ENCODE measurements around the gene CD48. TPM values are rescaled to one million over a fixed set of nuclear protein-coding genes. Genes with fewer than 3 reads are reported as not detected.

Gene CD48
- total and polyA plus RNA-seq, 2 of the 4 experiments (the other 2 are of a cell fraction): not detected

DNA sequence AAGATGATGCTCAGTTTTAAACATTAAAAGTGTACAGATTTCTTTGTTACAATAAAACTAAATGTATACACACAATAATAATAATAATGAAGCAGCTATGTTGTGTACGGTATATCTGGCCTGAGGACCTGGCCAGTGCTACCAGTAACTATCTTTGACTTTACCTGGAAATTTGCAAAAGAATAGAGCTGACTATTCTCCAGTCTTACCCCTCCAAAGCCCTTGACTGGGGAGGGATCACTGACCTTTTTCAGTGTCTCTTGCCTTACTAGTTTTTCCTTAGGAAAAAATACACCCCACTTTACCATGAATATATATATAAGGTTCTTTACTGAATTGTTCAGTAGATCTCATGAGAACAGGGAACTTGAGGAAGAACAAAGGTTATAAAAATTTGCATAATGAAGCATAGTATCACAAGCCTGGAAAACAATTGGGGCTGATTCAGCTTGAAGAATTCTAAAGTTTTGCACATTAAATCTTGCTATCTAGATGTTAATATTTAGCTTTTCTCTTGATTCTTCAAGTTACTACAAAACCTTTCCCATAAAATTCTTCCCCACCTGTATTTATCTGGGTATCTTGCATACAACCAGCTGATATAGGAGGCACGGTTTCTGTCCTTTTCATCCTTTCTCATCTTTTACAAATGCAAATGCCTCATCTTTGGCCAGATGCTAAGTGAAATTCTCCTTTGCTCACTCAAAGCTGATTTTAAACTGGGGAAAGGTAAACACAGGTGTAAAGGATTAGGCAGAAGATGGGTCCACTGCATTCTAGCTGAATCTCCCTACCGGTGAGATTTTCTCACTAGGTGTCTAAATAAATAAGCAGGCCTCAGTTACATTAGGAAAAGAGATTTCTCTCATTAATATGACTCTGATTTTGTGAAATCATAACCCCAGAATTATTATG, 39.8 kb downstream of the CD48 start:
- no peak overlapping the region for H3K4ac ChIP-seq (ENCODE audit: low read depth, low read length)
- H3K4me3 ChIP-seq (ENCODE audit: insufficient read depth, low read depth, low read length): no peak overlapping the region
- no peak overlapping the region for H3K9ac ChIP-seq (ENCODE audit: low read depth, low read length)
- DNase-seq (no peak), ATAC-seq (ENCODE audit: low read depth) (no peak)
- no peaks in the 10 kb centered on the region for H4K20me1 ChIP-seq (ENCODE audit: insufficient read depth, low read length)
- no peak overlapping the region for H3K18ac ChIP-seq (ENCODE audit: low read depth, low read length)
- no peak overlapping the region for H2AK9ac ChIP-seq (replicated peaks; ENCODE audit: low read depth, low read length, poor library complexity)
- no peak overlapping the region for H4K8ac ChIP-seq (ENCODE audit: low read depth in 2 of 2, low read length in 2 of 2)
- no peak for TF ChIP-seq RFX5 (IDR thresholded peaks at IDR 0.05; ENCODE audit: low read depth, low read length)
- TF ChIP-seq SMC3 (IDR thresholded peaks at IDR 0.05; ENCODE audit: low read depth, low read length): no peak
- no peak for TF ChIP-seq RCOR1 (IDR thresholded peaks at IDR 0.05; ENCODE audit: insufficient replicate concordance, low read length)
- no peak for TF ChIP-seq CEBPB (IDR thresholded peaks at IDR 0.05; ENCODE audit: low read depth, low read length)
- no peak for TF ChIP-seq POLR2A (IDR thresholded peaks at IDR 0.05; ENCODE audit: low read depth, low read length)
- TF ChIP-seq, protein P1, sequence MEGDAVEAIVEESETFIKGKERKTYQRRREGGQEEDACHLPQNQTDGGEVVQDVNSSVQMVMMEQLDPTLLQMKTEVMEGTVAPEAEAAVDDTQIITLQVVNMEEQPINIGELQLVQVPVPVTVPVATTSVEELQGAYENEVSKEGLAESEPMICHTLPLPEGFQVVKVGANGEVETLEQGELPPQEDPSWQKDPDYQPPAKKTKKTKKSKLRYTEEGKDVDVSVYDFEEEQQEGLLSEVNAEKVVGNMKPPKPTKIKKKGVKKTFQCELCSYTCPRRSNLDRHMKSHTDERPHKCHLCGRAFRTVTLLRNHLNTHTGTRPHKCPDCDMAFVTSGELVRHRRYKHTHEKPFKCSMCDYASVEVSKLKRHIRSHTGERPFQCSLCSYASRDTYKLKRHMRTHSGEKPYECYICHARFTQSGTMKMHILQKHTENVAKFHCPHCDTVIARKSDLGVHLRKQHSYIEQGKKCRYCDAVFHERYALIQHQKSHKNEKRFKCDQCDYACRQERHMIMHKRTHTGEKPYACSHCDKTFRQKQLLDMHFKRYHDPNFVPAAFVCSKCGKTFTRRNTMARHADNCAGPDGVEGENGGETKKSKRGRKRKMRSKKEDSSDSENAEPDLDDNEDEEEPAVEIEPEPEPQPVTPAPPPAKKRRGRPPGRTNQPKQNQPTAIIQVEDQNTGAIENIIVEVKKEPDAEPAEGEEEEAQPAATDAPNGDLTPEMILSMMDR (conservative IDR thresholded peaks at IDR 0.05; ENCODE audit: low read depth, low read length): no peak
- TF ChIP-seq, protein P2, sequence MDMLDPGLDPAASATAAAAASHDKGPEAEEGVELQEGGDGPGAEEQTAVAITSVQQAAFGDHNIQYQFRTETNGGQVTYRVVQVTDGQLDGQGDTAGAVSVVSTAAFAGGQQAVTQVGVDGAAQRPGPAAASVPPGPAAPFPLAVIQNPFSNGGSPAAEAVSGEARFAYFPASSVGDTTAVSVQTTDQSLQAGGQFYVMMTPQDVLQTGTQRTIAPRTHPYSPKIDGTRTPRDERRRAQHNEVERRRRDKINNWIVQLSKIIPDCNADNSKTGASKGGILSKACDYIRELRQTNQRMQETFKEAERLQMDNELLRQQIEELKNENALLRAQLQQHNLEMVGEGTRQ (IDR thresholded peaks at IDR 0.05; ENCODE audit: low read depth, low read length): no peak
- H3K9me3 ChIP-seq (ENCODE audit: control insufficient read depth, insufficient read depth, low read length): no peaks in the 10 kb centered on the region
- intact Hi-C loops (cut with micrococcal nuclease) (no loop called here), dilution Hi-C loops (cut with HindIII; ENCODE audit: low sequenced_read_pairs, unreplicated experiment) (no loop called here), in situ Hi-C loops (cut with MboI; ENCODE audit: low sequenced_read_pairs) (loop anchor here (10.0 kb wide), 1 partner anchor 63 kb away; the partner anchor contains the start of gene SLAMF7)
- no peak overlapping the region for H2AFZ ChIP-seq (replicated peaks; ENCODE audit: low read length, poor library complexity)
- H2BK15ac ChIP-seq (ENCODE audit: low read depth, low read length): no peak overlapping the region
- ChIA-PET CTCF (no interaction called here), POLR2A (ENCODE audit: unreplicated experiment) (no interaction called here)
- no peaks in the 10 kb centered on the region for H3K4me1 ChIP-seq (ENCODE audit: control insufficient read depth, insufficient read depth, low read length)
- no peak overlapping the region for H4K5ac ChIP-seq (ENCODE audit: low read depth, low read length)
- H3K36me3 ChIP-seq (ENCODE audit: control insufficient read depth, insufficient read depth, low read length): no peaks in the 10 kb centered on the region
- H3K56ac ChIP-seq (ENCODE audit: extremely low read depth, insufficient read depth, low read length): no peak overlapping the region
- no peak overlapping the region for H2AK5ac ChIP-seq (ENCODE audit: low read depth, low read length)
- H3K79me1 ChIP-seq (ENCODE audit: low read depth in 1 of 2, low read length in 2 of 2): no peaks in the 10 kb centered on the region
- no peak overlapping the region for H2BK5ac ChIP-seq (ENCODE audit: low read depth, low read length, poor library complexity, severe bottlenecking)
- no peak overlapping the region for H3K14ac ChIP-seq (replicated peaks; ENCODE audit: low read depth, low read length)
- WGBS, 2 experiments (ENCODE audit: extremely low coverage in 2 of 2, insufficient read length in 1 of 2): no CpG with 5 or more reads among the region's 3 CpGs
- no TSS peak for BruUV-seq (replicated peaks)
- no peak overlapping the region for H2BK20ac ChIP-seq (ENCODE audit: low read depth, low read length)
- H4K91ac ChIP-seq (ENCODE audit: insufficient read depth, low read depth, low read length): no peak overlapping the region
- H3K27me3 ChIP-seq (ENCODE audit: control insufficient read depth, insufficient read depth, low read length): no peaks in the 10 kb centered on the region
- H2BK120ac ChIP-seq (ENCODE audit: low read depth, low read length): no peak overlapping the region
- H3K27ac ChIP-seq (ENCODE audit: insufficient read depth, low read length): no peak overlapping the region
- no peak overlapping the region for H3K23ac ChIP-seq (ENCODE audit: low read depth, low read length)
- H3K4me2 ChIP-seq (ENCODE audit: low read depth, low read length): no peak overlapping the region
- no peaks in the 10 kb centered on the region for H3K9me1 ChIP-seq (ENCODE audit: insufficient read depth, low read length)
